H9 (cell line): ENCODE measurements around the gene HSPA8. TPM values are rescaled to one million over a fixed set of nuclear protein-coding genes. Genes with fewer than 3 reads are reported as not detected.

Source experiments
- DNase-seq: peaks from one replicate; pipeline ENCODE4 v3.0.0-alpha.2; 2017
- H2AFZ ChIP-seq: one replicate; pipeline ENCODE4 v1.6.1; 2013; ENCODE audit warnings: mild to moderate bottlenecking, low read length, control low read depth, moderate library complexity
- H2AK5ac ChIP-seq: 2 replicates; pipeline ENCODE4 v1.6.1; 2013; ENCODE audit warnings: low read length, control low read depth, mixed read lengths; ENCODE audit not compliant: insufficient read length
- H2BK120ac ChIP-seq: one replicate; pipeline ENCODE4 v1.6.1; 2013; ENCODE audit warnings: low read depth, mild to moderate bottlenecking, low read length, control low read depth, inconsistent platforms; ENCODE audit not compliant: poor library complexity, severe bottlenecking
- H2BK12ac ChIP-seq: 2 replicates; pipeline ENCODE4 v1.6.1; 2013; ENCODE audit warnings: low read length, control low read depth, mixed read lengths, low read depth; ENCODE audit not compliant: insufficient read length
- H2BK15ac ChIP-seq: 2 replicates; pipeline ENCODE4 v1.6.1; 2013; ENCODE audit warnings: low read depth, low read length, control low read depth
- H2BK20ac ChIP-seq: one replicate; pipeline ENCODE4 v1.6.1; 2013; ENCODE audit warnings: low read depth, mild to moderate bottlenecking, low read length, control low read depth, inconsistent platforms; ENCODE audit not compliant: poor library complexity, severe bottlenecking
- H2BK5ac ChIP-seq: 2 replicates; pipeline ENCODE4 v1.6.1; 2013; ENCODE audit warnings: low read length, control low read depth, mixed read lengths; ENCODE audit not compliant: insufficient read length
- H3K14ac ChIP-seq: 2 replicates; pipeline ENCODE4 v1.6.1; 2013; ENCODE audit warnings: low read length, control low read depth; ENCODE audit not compliant: insufficient read depth
- H3K18ac ChIP-seq: 2 replicates; pipeline ENCODE4 v1.6.1; 2013; ENCODE audit warnings: low read depth, mild to moderate bottlenecking, mixed read lengths, low read length, control low read depth; ENCODE audit not compliant: insufficient read length
- H3K23ac ChIP-seq: 2 replicates; pipeline ENCODE4 v1.6.1; 2013; ENCODE audit warnings: low read length, control low read depth, mixed read lengths, low read depth; ENCODE audit not compliant: insufficient read length
- H3K23me2 ChIP-seq: 2 replicates; pipeline ENCODE4 v1.6.1; 2013; ENCODE audit warnings: low read depth, mild to moderate bottlenecking, mixed read lengths, low read length, control low read depth; ENCODE audit not compliant: insufficient read length, poor library complexity, severe bottlenecking
- H3K27ac ChIP-seq: 2 replicates; pipeline ENCODE4 v1.5.1; 2013; ENCODE audit warnings: low read length, control low read depth, mixed read lengths, low read depth; ENCODE audit not compliant: insufficient read length
- H3K27me3 ChIP-seq: 2 replicates; pipeline ENCODE4 v1.6.1; 2013; ENCODE audit warnings: low read length, control low read depth, inconsistent platforms; ENCODE audit not compliant: insufficient read depth
- H3K4ac ChIP-seq: 2 replicates; pipeline ENCODE4 v1.6.1; 2013; ENCODE audit warnings: low read depth, mild to moderate bottlenecking, control low read depth, inconsistent platforms, low read length, moderate library complexity
- H3K4me1 ChIP-seq: 2 replicates; pipeline ENCODE4 v1.6.1; 2013; ENCODE audit warnings: low read length, control low read depth, inconsistent platforms; ENCODE audit not compliant: insufficient read depth
- H3K4me2 ChIP-seq: 2 replicates; pipeline ENCODE4 v1.6.1; 2013; ENCODE audit warnings: low read length, control low read depth, mixed read lengths; ENCODE audit not compliant: insufficient read length, insufficient read depth
- H3K56ac ChIP-seq: 2 replicates; pipeline ENCODE4 v1.6.1; 2013; ENCODE audit warnings: low read depth, mild to moderate bottlenecking, mixed read lengths, low read length, control low read depth; ENCODE audit not compliant: insufficient read length
- H3K79me1 ChIP-seq: 2 replicates; pipeline ENCODE4 v1.6.1; 2013; ENCODE audit warnings: low read depth, mild to moderate bottlenecking, moderate library complexity, low read length, control low read depth, inconsistent platforms; ENCODE audit not compliant: insufficient read depth, poor library complexity, severe bottlenecking
- H3K79me2 ChIP-seq: 2 replicates; pipeline ENCODE4 v1.6.1; 2013; ENCODE audit warnings: low read length, control low read depth, inconsistent platforms; ENCODE audit not compliant: insufficient read depth
- H3K9ac ChIP-seq: 2 replicates; pipeline ENCODE4 v1.6.1; 2013; ENCODE audit warnings: low read length, control low read depth, mixed read lengths; ENCODE audit not compliant: insufficient read length; ENCODE audit errors: extremely low read depth
- H3K9me3 ChIP-seq: one replicate; pipeline ENCODE4 v1.6.1; 2013; ENCODE audit warnings: low read depth, low read length, inconsistent platforms; ENCODE audit not compliant: control insufficient read depth
- H3T11ph ChIP-seq: one replicate; pipeline ENCODE4 v1.6.1; 2013; ENCODE audit warnings: mild to moderate bottlenecking, low read length, control low read depth, inconsistent platforms
- H4K20me1 ChIP-seq: one replicate; pipeline ENCODE4 v1.6.1; 2013; ENCODE audit not compliant: control insufficient read depth, insufficient read length, insufficient read depth
- H4K5ac ChIP-seq: 2 replicates; pipeline ENCODE4 v1.6.1; 2013; ENCODE audit warnings: low read depth, mild to moderate bottlenecking, mixed read lengths, low read length, control low read depth; ENCODE audit not compliant: insufficient read length
- H4K8ac ChIP-seq: replicated peaks from 2 replicates; pipeline ENCODE4 v1.6.1; 2013; ENCODE audit warnings: low read length, control low read depth, mixed read lengths, low read depth; ENCODE audit not compliant: insufficient read length
- H4K91ac ChIP-seq: 2 replicates; pipeline ENCODE4 v1.6.1; 2013; ENCODE audit warnings: low read depth, mild to moderate bottlenecking, moderate library complexity, mixed read lengths, low read length, control low read depth; ENCODE audit not compliant: insufficient read length
- H3K27ac Mint-ChIP-seq, 3 experiments: 2 replicates in 2 of 3; 3 replicates in 1 of 3; pipeline ENCODE4 v1.8.0; 2020 to 2021; ENCODE audit warnings: mixed read lengths in 3 of 3, mild to moderate bottlenecking in 1 of 3, moderate library complexity in 1 of 3
- H3K27me3 Mint-ChIP-seq: 2 replicates; pipeline ENCODE4 v1.8.0; 2021; ENCODE audit warnings: low read depth, mild to moderate bottlenecking, moderate library complexity, mixed read lengths
- H3K36me3 Mint-ChIP-seq, 3 experiments: 2 replicates in 2 of 3; 3 replicates in 1 of 3; pipeline ENCODE4 v1.8.0; 2020 to 2021; ENCODE audit warnings: low read depth in 3 of 3, mixed read lengths in 3 of 3; ENCODE audit not compliant: insufficient read depth in 1 of 3
- H3K4me1 Mint-ChIP-seq, 2 experiments: 2 replicates each; pipeline ENCODE4 v1.8.0; 2020; ENCODE audit warnings: mixed read lengths in 2 of 2
- H3K4me3 Mint-ChIP-seq, 2 experiments: 2 replicates in 1 of 2; 3 replicates in 1 of 2; pipeline ENCODE4 v1.8.0; 2020 to 2021; ENCODE audit warnings: mild to moderate bottlenecking in 2 of 2, mixed read lengths in 2 of 2, moderate library complexity in 1 of 2
- H3K9me3 Mint-ChIP-seq, 2 experiments: 2 replicates in 1 of 2; 3 replicates in 1 of 2; pipeline ENCODE4 v1.8.0; 2020; ENCODE audit warnings: mild to moderate bottlenecking in 2 of 2, mixed read lengths in 2 of 2, moderate library complexity in 1 of 2
- WGBS: extraction: QIAGEN DNeasy Blood & Tissue Kit; methylation state at CpG from one replicate; pipeline ENCODE4 v1.1.7; 2013; ENCODE audit warnings: missing lambda C conversion rate, low lambda C conversion rate, mixed read lengths; ENCODE audit not compliant: insufficient read length; ENCODE audit errors: extremely low coverage; 5-methylcytosine and 5-hydroxymethylcytosine counted together
- total RNA-seq: library from RNA; stranded (reverse); gene quantifications from 2 replicates; pipeline ENCODE4 v1.2.1, GENCODE V29; 2021
- TF ChIP-seq, protein P1 (sequence below): fragments of 200-600 bp; sonication (generic); conservative IDR thresholded peaks from 3 replicates; pipeline ENCODE4 v1.8.0; 2021; ENCODE audit warnings: antibody characterized with exemption, mild to moderate bottlenecking

HSPA8 gene
- total RNA-seq, 1 experiment from 2014 or later = 2,160 TPM

DNA sequence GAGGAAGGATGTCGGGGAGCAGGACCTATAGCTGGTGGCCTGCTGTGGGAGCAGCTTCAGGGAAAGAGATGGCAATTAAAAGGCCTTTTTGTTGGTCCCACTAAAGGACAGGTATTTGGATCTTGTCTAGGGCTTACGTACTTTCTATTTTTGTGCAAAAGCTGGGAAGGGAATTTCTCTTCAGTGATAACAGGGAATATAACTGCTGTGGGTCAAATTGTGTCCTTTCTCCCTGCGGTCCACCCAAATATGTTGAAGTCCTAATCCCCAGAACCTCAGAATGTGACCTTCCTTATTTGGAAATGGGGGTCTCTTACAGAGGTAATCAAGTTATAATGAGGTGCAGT is 14.0 kb downstream of the HSPA8 start:
- Histone ChIP-seq H3K4ac (no peak overlapping the region), H2BK12ac (no peak overlapping the region), H4K91ac (no peak overlapping the region), H4K20me1 (no peaks in the 10 kb centered on the region), H2AFZ (no peak overlapping the region), H3K56ac (no peak overlapping the region), H2BK20ac (no peak overlapping the region), H3K79me1 (no peaks in the 10 kb centered on the region), H2AK5ac (no peak overlapping the region), H2BK120ac (no peak overlapping the region), H3K18ac (no peak overlapping the region), H3K27ac (no peak overlapping the region), H3K27me3 (no peaks in the 10 kb centered on the region; the same call in 1 of the 2 replicates), H3K9me3 (no peaks in the 10 kb centered on the region), H3K79me2 (no peaks in the 10 kb centered on the region), H4K8ac (no peak overlapping the region), H2BK15ac (no peak overlapping the region), H3K9ac (no peak overlapping the region), H2BK5ac (no peak overlapping the region), H3K23ac (no peak overlapping the region), H3K4me2 (no peak overlapping the region), H3K4me1 (no peaks in the 10 kb centered on the region), H3K14ac (no peak overlapping the region), H4K5ac (no peak overlapping the region), H3K23me2 (no peaks in the 10 kb centered on the region), H3T11ph (no peak overlapping the region)
- no CpG with 5 or more reads among the region's 3 CpGs for WGBS
- no peaks in the 10 kb centered on the region for H3K36me3 Mint-ChIP-seq
- no peak for DNase-seq
- no peaks in the 10 kb centered on the region for H3K27me3 Mint-ChIP-seq
- no peak overlapping the region for H3K27ac Mint-ChIP-seq
- TF ChIP-seq, protein P1, sequence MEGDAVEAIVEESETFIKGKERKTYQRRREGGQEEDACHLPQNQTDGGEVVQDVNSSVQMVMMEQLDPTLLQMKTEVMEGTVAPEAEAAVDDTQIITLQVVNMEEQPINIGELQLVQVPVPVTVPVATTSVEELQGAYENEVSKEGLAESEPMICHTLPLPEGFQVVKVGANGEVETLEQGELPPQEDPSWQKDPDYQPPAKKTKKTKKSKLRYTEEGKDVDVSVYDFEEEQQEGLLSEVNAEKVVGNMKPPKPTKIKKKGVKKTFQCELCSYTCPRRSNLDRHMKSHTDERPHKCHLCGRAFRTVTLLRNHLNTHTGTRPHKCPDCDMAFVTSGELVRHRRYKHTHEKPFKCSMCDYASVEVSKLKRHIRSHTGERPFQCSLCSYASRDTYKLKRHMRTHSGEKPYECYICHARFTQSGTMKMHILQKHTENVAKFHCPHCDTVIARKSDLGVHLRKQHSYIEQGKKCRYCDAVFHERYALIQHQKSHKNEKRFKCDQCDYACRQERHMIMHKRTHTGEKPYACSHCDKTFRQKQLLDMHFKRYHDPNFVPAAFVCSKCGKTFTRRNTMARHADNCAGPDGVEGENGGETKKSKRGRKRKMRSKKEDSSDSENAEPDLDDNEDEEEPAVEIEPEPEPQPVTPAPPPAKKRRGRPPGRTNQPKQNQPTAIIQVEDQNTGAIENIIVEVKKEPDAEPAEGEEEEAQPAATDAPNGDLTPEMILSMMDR = no peak
- no peak overlapping the region for H3K4me3 Mint-ChIP-seq
- no peaks in the 10 kb centered on the region for H3K9me3 Mint-ChIP-seq
- no peaks in the 10 kb centered on the region for H3K4me1 Mint-ChIP-seq
